ENCODE measurements around the gene DHDDS.
"Not testable (repeated sequence)": the region's sequence is repeated elsewhere in the genome, so short reads cannot be mapped to it uniquely, and the experiment has no call there.

The DHDDS gene, protein sequence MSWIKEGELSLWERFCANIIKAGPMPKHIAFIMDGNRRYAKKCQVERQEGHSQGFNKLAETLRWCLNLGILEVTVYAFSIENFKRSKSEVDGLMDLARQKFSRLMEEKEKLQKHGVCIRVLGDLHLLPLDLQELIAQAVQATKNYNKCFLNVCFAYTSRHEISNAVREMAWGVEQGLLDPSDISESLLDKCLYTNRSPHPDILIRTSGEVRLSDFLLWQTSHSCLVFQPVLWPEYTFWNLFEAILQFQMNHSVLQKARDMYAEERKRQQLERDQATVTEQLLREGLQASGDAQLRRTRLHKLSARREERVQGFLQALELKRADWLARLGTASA

DNA sequence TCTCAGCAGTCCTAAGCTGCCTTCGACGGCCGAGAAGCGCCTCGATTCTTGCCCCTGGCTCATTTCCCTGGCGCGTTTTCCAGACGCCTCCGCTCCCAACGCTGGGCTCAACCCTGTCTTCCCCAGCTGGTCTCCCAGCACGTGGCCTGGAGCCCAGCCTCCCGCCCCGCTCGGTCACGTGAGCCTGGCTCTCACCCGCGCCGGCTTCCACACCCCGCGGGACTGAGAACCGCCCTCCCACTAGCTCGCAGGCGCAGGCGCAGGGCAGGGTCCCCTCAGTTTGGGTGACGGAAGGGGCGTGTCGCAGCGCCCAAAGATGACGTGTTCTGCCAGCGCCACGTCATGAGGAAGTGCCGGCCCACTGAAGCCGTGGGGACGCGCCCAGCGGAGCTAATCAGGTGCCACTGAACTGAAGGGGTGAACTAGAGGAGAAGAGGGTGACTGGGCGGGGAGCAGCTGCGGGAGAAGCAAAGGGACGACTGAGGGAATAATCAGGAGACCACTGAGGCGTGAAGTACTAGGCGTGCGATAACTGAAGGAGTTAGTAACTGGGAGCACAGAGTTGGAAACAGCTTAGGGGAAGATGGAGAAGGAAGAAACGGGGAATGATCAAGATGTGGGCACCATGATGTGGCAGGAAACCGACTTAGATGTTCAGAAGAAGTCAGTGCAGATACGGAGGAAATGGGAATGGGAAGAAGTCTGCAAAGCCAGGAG, at the start of gene DHDDS:
Gene DHDDS (plus strand): TSS at position 343 of the 717 bp plus-strand sequence. CDS start 625 bp downstream, outside the sequence.
- ChIA-PET CTCF (interaction anchor here (0.6 to 2.4 kb wide), 2 partner anchors 13 to 15 kb away, joined by 3 to 14 read pairs; no protein-coding TSS in a partner anchor), POLR2A (interaction anchor here (0.8 to 3.8 kb wide), 17 partner anchors 8 to 397 kb away, joined by 3 to 27 read pairs (median 4); partner anchors contain the start of gene HMGN2)
- TF ChIP-seq SP1 (IDR thresholded peaks at IDR 0.05) (peak; percentile 50; the same call in 1 of the 2 replicates), FOXK2 (IDR thresholded peaks at IDR 0.05) (no peak), L3MBTL2 (conservative IDR thresholded peaks at IDR 0.05) (peak; percentile 100), ELF4 (IDR thresholded peaks at IDR 0.05) (peak; percentile 60), LEF1 (IDR thresholded peaks at IDR 0.05; ENCODE audit: borderline replicate concordance) (no peak), ZNF384 (IDR thresholded peaks at IDR 0.05) (no peak), BHLHE40 (IDR thresholded peaks at IDR 0.05; ENCODE audit: borderline replicate concordance) (no peak), FOXM1 (IDR thresholded peaks at IDR 0.05; ENCODE audit: borderline replicate concordance) (no peak), TARDBP (IDR thresholded peaks at IDR 0.05) (peak; percentile 97), ARNT (IDR thresholded peaks at IDR 0.05) (no peak), CTBP1 (IDR thresholded peaks at IDR 0.05; ENCODE audit: borderline replicate concordance) (no peak), PKNOX1 (IDR thresholded peaks at IDR 0.05) (peak; percentile 74), NFRKB (IDR thresholded peaks at IDR 0.05) (no peak), FOXA1 (IDR thresholded peaks at IDR 0.05) (no peak), SUZ12 (IDR thresholded peaks at IDR 0.05) (no peak), HDGF (IDR thresholded peaks at IDR 0.05; ENCODE audit: borderline replicate concordance) (no peak)
- peak; percentile 99 for DNase-seq (ENCODE audit: extremely low spot score)

DNA sequence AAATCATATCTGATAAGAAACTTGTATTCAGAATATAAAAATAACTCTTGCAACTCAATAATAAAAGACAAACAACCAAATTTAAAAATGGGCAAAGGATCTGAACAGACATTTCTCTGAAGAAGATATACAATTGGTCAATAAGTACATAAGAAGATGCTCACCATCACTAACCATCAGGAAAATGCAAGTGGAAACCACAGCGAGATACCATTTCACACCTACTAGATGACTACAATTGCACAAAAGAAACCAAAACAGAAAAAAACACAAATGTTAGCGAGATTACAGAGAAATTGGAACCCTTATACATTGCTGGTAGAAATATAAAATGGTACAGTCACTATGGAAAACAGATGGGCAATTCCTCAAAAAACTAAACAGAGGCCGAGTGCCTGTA, 48.0 kb upstream of the DHDDS start:
- ChIA-PET CTCF (no interaction called here), POLR2A (no interaction called here)
- TF ChIP-seq ZNF384 (IDR thresholded peaks at IDR 0.05) (no peak), HDGF (IDR thresholded peaks at IDR 0.05; ENCODE audit: borderline replicate concordance) (no peak), SUZ12 (IDR thresholded peaks at IDR 0.05) (no peak), TARDBP (IDR thresholded peaks at IDR 0.05) (no peak), LEF1 (IDR thresholded peaks at IDR 0.05; ENCODE audit: borderline replicate concordance) (no peak), NFRKB (IDR thresholded peaks at IDR 0.05) (no peak), BHLHE40 (IDR thresholded peaks at IDR 0.05; ENCODE audit: borderline replicate concordance) (no peak)
- DNase-seq (ENCODE audit: extremely low spot score): no peak

GRCh38 chr1:26385063-26385462, 47.1 kb upstream of the DHDDS start:
- CTCF ChIA-PET; DNase-seq (ENCODE audit: extremely low spot score); POLR2A ChIA-PET: not testable (repeated sequence)

- CTCF ChIA-PET: no interaction called here
- no peak for DNase-seq (ENCODE audit: extremely low spot score)
- POLR2A ChIA-PET: no interaction called here
- no peak for TF ChIP-seq FOXA1 (IDR thresholded peaks at IDR 0.05)
- no peak for TF ChIP-seq LEF1 (IDR thresholded peaks at IDR 0.05; ENCODE audit: borderline replicate concordance)
- TF ChIP-seq NFRKB (IDR thresholded peaks at IDR 0.05): no peak
- no peak for TF ChIP-seq CTBP1 (IDR thresholded peaks at IDR 0.05; ENCODE audit: borderline replicate concordance)
- no peak for TF ChIP-seq HDGF (IDR thresholded peaks at IDR 0.05; ENCODE audit: borderline replicate concordance)
- TF ChIP-seq TARDBP (IDR thresholded peaks at IDR 0.05): no peak
- peak; percentile 20; the same call in 1 of the 2 replicates for TF ChIP-seq PKNOX1 (IDR thresholded peaks at IDR 0.05)
Observed at GRCh38 chr1:26387447-26387846, 44.7 kb upstream of the DHDDS start.

- CTCF ChIA-PET: no interaction called here
- TF ChIP-seq LEF1 (IDR thresholded peaks at IDR 0.05; ENCODE audit: borderline replicate concordance): no peak
- TF ChIP-seq ZNF384 (IDR thresholded peaks at IDR 0.05): no peak
- TF ChIP-seq FOXM1 (IDR thresholded peaks at IDR 0.05; ENCODE audit: borderline replicate concordance): no peak
- no peak for TF ChIP-seq SUZ12 (IDR thresholded peaks at IDR 0.05)
- TF ChIP-seq FOXK2 (IDR thresholded peaks at IDR 0.05): no peak
- no peak for TF ChIP-seq SP1 (IDR thresholded peaks at IDR 0.05)
- no peak for TF ChIP-seq L3MBTL2 (conservative IDR thresholded peaks at IDR 0.05)
- no peak for TF ChIP-seq ARNT (IDR thresholded peaks at IDR 0.05)
- no peak for TF ChIP-seq TARDBP (IDR thresholded peaks at IDR 0.05)
- TF ChIP-seq HDGF (IDR thresholded peaks at IDR 0.05; ENCODE audit: borderline replicate concordance): no peak
- TF ChIP-seq PKNOX1 (IDR thresholded peaks at IDR 0.05): no peak
- TF ChIP-seq FOXA1 (IDR thresholded peaks at IDR 0.05): no peak
- no peak for TF ChIP-seq CTBP1 (IDR thresholded peaks at IDR 0.05; ENCODE audit: borderline replicate concordance)
- no peak for DNase-seq (ENCODE audit: extremely low spot score)
- POLR2A ChIA-PET: no interaction called here
Observed at GRCh38 chr1:26388791-26389445, 43.2 kb upstream of the DHDDS start.

Measured in HEK293T (cell line).